GM11168 (cell line): ENCODE results near the gene CAPRIN1.
"Not testable (repeated sequence)": the region's sequence is repeated elsewhere in the genome, so short reads cannot be mapped to it uniquely, and the experiment has no call there.

ENCODE experiments used
- in situ Hi-C: fragments of 300-500 bp; cut with MboI; formaldehyde crosslinking; loops from one replicate; pipeline ENCODE4 v1.12.0; 2022; ENCODE audit warnings: low sequenced_read_pairs; ENCODE audit not compliant: unreplicated experiment

Gene CAPRIN1

GRCh38 chr11:34080609-34081008, 29.1 kb downstream of the CAPRIN1 start:
- in situ Hi-C loops, result no loop called here

GRCh38 chr11:34084637-34085036, 33.1 kb downstream of the CAPRIN1 start:
- in situ Hi-C loops, result no loop called here

GRCh38 chr11:34086554-34087283, 35.2 kb downstream of the CAPRIN1 start:
- in situ Hi-C loops, result no loop called here

- in situ Hi-C loops, result no loop called here
Observed at GRCh38 chr11:34091825-34092224, 40.3 kb downstream of the CAPRIN1 start.

GRCh38 chr11:34094900-34095299, 43.4 kb downstream of the CAPRIN1 start:
- in situ Hi-C loops, result not testable (repeated sequence)

- in situ Hi-C loops, result no loop called here
Observed at GRCh38 chr11:34098813-34099212, 47.3 kb downstream of the CAPRIN1 start.

GRCh38 chr11:34104680-34105078, 53.1 kb downstream of the CAPRIN1 start:
- in situ Hi-C loops, result no loop called here

GRCh38 chr11:34105079-34105956, 53.8 kb downstream of the CAPRIN1 start, which contains the start of gene NAT10:
Gene NAT10 (plus strand): TSS chr11:34105629. CDS start chr11:34108226, 2,597 bp downstream.
- in situ Hi-C loops, result no loop called here

GRCh38 chr11:34105957-34106504, 54.5 kb downstream of the CAPRIN1 start:
- in situ Hi-C loops, result no loop called here

GRCh38 chr11:34111722-34112270, 60.3 kb downstream of the CAPRIN1 start:
- in situ Hi-C loops, result no loop called here

GRCh38 chr11:34114014-34114413, 62.5 kb downstream of the CAPRIN1 start:
- in situ Hi-C loops, result no loop called here

- in situ Hi-C loops, result no loop called here
Observed at GRCh38 chr11:34114471-34114870, 62.9 kb downstream of the CAPRIN1 start.

- in situ Hi-C loops, result no loop called here
Observed at GRCh38 chr11:34120651-34121050, 69.1 kb downstream of the CAPRIN1 start.

- in situ Hi-C loops, result no loop called here
Observed at GRCh38 chr11:34124885-34125668, 73.5 kb downstream of the CAPRIN1 start.

- in situ Hi-C loops, result no loop called here
Observed at GRCh38 chr11:34126959-34127848, 75.7 kb downstream of the CAPRIN1 start.

- in situ Hi-C loops, result no loop called here
Observed at GRCh38 chr11:34128824-34129223, 77.3 kb downstream of the CAPRIN1 start.

GRCh38 chr11:34132261-34132965, 80.9 kb downstream of the CAPRIN1 start:
- in situ Hi-C loops, result no loop called here

GRCh38 chr11:34134765-34135164, 83.2 kb downstream of the CAPRIN1 start:
- in situ Hi-C loops, result no loop called here
